Suprapubic skin (tissue), 4 donors: ENCODE results near the gene SPATS2L. TPM values are rescaled to one million over a fixed set of nuclear protein-coding genes. Genes with fewer than 3 reads are reported as not detected.

Source experiments
- DNase-seq, 2 donors: peaks; one replicate each; pipeline ENCODE4 v3.0.0-alpha.2; 2019; ENCODE audit warnings: low spot score in 2 of 2
- H3K27ac ChIP-seq: fragments of 200-600 bp; sonication (generic); one replicate; pipeline ENCODE4 v1.5.1; 2019
- H3K27me3 ChIP-seq: fragments of 200-600 bp; sonication (generic); one replicate; pipeline ENCODE4 v1.5.1; 2019
- H3K36me3 ChIP-seq: fragments of 200-600 bp; sonication (generic); one replicate; pipeline ENCODE4 v1.5.1; 2019
- H3K4me1 ChIP-seq: fragments of 200-600 bp; sonication (generic); one replicate; pipeline ENCODE4 v1.5.1; 2019
- H3K4me3 ChIP-seq: fragments of 200-600 bp; sonication (generic); one replicate; pipeline ENCODE4 v1.5.1; 2019; ENCODE audit warnings: mild to moderate bottlenecking
- H3K9me3 ChIP-seq: fragments of 200-600 bp; sonication (generic); one replicate; pipeline ENCODE4 v1.5.1; 2019
- EP300 ChIP-seq: sonication (generic); formaldehyde crosslinking; IDR thresholded peaks from one replicate; pipeline ENCODE4 v1.6.1; 2017; ENCODE audit warnings: antibody characterized with exemption
- POLR2A ChIP-seq, 2 donors: fragments of 450-650 bp; IDR thresholded peaks; one replicate each; pipeline ENCODE4 v1.6.1; 2017; ENCODE audit warnings: antibody characterized with exemption in 2 of 2, mild to moderate bottlenecking in 2 of 2, moderate library complexity in 2 of 2
- POLR2AphosphoS5 ChIP-seq, 3 donors: sonication (generic); formaldehyde crosslinking; IDR thresholded peaks; one replicate each; pipeline ENCODE4 v1.6.1; 2017; ENCODE audit warnings: antibody characterized with exemption in 3 of 3
- WGBS: methylation state at CpG from one replicate; pipeline ENCODE4 v1.1.5; 2018; 5-methylcytosine and 5-hydroxymethylcytosine counted together
- total RNA-seq, 4 donors: library from RNA; depleted of rRNA; stranded (reverse); fragments of >200 nt; gene quantifications; one replicate each; pipeline ENCODE4 v1.1.0, GENCODE V29; 2016
- TF ChIP-seq, protein P1 (sequence below), 2 donors: fragments of 200-600 bp in 1 of 2; fragments of 450-650 bp in 1 of 2; sonication (generic) in 1 of 2; IDR thresholded peaks; one replicate each; pipeline ENCODE4 v1.5.1; 2016 to 2019; ENCODE audit warnings: antibody characterized with exemption in 2 of 2, mild to moderate bottlenecking in 1 of 2, moderate library complexity in 1 of 2

The SPATS2L gene
- total RNA-seq, 4 donors from 2014 or later = 39.9 to 104 (median 57.7) TPM

DNA sequence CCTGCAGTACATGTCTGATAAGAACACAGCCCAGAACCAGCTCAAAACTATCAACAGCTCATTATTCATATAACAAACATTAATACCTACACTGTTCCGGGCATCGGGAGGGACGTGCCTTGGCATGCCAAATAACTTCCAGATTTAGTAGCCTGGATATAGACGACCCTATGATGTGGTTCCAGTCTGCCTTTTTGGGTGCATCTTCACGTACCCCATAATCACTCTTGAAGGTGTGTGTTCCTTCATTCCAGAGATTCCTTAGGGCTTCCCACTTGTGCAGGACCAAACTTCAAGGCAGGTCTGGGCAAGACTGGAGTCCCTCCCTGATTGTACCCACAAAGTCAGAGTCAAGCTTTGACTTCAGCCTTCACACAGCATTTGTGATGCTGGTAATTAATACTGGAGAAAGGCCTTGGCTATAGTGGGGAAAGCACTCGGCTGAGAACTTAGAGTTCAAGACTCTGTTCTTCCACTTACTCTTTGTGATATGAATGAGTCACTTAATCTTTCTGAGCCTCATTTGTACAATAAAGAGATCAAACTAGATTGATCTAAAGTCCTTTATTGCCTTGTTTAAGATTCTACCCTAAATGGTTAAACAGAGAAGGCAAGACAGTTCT lies 27.7 kb upstream of the SPATS2L start:
- TF ChIP-seq, protein P1, sequence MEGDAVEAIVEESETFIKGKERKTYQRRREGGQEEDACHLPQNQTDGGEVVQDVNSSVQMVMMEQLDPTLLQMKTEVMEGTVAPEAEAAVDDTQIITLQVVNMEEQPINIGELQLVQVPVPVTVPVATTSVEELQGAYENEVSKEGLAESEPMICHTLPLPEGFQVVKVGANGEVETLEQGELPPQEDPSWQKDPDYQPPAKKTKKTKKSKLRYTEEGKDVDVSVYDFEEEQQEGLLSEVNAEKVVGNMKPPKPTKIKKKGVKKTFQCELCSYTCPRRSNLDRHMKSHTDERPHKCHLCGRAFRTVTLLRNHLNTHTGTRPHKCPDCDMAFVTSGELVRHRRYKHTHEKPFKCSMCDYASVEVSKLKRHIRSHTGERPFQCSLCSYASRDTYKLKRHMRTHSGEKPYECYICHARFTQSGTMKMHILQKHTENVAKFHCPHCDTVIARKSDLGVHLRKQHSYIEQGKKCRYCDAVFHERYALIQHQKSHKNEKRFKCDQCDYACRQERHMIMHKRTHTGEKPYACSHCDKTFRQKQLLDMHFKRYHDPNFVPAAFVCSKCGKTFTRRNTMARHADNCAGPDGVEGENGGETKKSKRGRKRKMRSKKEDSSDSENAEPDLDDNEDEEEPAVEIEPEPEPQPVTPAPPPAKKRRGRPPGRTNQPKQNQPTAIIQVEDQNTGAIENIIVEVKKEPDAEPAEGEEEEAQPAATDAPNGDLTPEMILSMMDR (IDR thresholded peaks at IDR 0.05) = no peak
- TF ChIP-seq POLR2AphosphoS5 (IDR thresholded peaks at IDR 0.05) (no peak), EP300 (no peak), POLR2A (IDR thresholded peaks at IDR 0.05) (no peak)

DNA sequence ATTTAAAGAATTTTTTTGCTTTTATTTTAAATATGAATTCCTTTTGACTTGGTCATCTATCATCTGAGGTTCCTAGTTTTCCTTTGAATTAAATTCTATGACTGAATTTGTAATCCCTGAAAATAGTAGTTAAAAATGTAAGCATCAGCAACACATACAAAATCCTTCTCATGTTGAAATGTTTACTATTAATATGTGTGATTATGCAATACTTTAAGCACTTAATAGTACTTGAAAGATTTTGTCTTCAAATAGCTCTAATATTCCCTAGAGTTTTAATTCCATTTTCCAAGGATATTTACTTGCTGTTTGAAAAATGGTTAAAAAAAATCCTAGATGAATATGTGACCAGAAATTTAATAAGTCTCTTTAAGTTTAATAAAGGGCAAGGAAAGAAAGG lies 26.6 kb upstream of the SPATS2L start:
- Histone ChIP-seq H3K4me3 (no peak overlapping the region), H3K9me3 (no peaks in the 10 kb centered on the region), H3K4me1 (no peaks in the 10 kb centered on the region), H3K36me3 (no peaks in the 10 kb centered on the region), H3K27ac (no peak overlapping the region), H3K27me3 (no peaks in the 10 kb centered on the region)
- DNase-seq = no peak
- TF ChIP-seq POLR2AphosphoS5 (IDR thresholded peaks at IDR 0.05) = no peak
- no peak for TF ChIP-seq POLR2A (IDR thresholded peaks at IDR 0.05)
- TF ChIP-seq, protein P1 (IDR thresholded peaks at IDR 0.05) = no peak

More for the DNA sequence above, 27.7 kb upstream of the SPATS2L start:
- DNase-seq = no peak
- Histone ChIP-seq H3K27me3 (no peaks in the 10 kb centered on the region), H3K4me3 (no peak overlapping the region), H3K27ac (no peak overlapping the region), H3K4me1 (no peaks in the 10 kb centered on the region), H3K9me3 (no peaks in the 10 kb centered on the region), H3K36me3 (no peaks in the 10 kb centered on the region)
- WGBS = 55% methylated on average over 6 of the region's 6 CpGs

DNA sequence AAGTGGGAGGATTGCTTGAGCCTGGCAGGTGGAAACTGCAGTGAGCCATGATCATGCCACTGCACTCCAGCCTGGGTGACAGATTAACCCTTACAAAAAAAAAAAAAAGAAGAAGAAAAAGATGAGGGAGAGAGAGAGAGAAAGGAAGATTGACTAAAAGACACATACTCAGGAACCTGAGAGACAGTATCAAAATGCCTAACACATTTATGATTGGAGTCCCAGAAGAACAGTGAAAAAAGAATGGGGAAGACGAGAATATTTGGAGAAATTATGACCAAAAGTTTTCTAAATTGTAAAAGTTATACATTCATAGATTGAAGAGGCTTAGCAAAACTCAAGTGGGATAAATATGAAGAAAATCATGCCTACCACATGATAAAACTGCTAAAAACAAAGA lies 19.9 kb upstream of the SPATS2L start:
- Histone ChIP-seq H3K4me1 (no peaks in the 10 kb centered on the region), H3K27ac (no peak overlapping the region), H3K36me3 (no peaks in the 10 kb centered on the region), H3K9me3 (no peaks in the 10 kb centered on the region), H3K4me3 (no peak overlapping the region), H3K27me3 (no peaks in the 10 kb centered on the region)
- no peak for TF ChIP-seq POLR2A (IDR thresholded peaks at IDR 0.05)
- TF ChIP-seq POLR2AphosphoS5 (IDR thresholded peaks at IDR 0.05) = no peak
- TF ChIP-seq EP300 = no peak
- TF ChIP-seq, protein P1 (IDR thresholded peaks at IDR 0.05) = no peak
- no peak for DNase-seq
- WGBS = 96% methylated on average over 1 of the region's 1 CpG

DNA sequence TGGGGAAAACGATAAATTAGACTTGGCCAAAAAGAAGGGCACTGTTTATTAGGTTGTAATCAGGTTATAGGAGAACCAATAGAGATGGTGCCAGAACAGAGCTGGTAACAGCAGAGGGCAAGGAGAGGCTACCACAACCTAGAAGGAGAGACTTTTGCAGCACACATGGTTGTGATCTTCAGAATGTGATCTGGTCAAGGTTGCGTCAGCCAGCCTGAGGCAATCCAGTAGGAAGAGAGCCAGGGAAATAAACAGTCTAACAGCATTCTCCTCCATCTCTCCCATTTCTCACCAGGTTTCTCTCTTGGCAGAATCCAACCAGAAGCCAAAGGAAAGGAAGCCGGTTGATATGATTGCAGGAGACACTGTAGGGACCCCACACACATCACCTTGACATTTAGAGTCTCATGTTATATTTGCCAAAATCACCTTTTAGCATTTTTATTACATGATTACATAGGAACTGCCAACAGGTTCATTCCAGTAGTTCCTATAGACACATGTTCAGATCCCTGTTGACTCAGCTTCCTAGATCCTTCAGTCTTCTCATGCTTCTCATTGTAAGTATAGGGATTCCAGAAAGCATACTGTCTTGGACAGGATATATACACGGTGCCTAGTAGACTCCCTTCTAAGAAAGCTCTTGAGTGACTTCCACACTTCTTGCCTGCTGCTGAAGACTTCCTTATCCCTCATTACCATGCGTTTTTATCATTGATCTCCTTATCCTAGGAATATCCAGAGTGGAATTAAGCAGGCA lies 17.6 kb upstream of the SPATS2L start:
- Histone ChIP-seq H3K4me3 (no peak overlapping the region), H3K9me3 (no peaks in the 10 kb centered on the region), H3K4me1 (no peaks in the 10 kb centered on the region), H3K36me3 (no peaks in the 10 kb centered on the region), H3K27ac (no peak overlapping the region), H3K27me3 (no peaks in the 10 kb centered on the region)
- DNase-seq = peak in 1 of 2 donors; percentile 66
- TF ChIP-seq POLR2A (IDR thresholded peaks at IDR 0.05) (no peak), POLR2AphosphoS5 (IDR thresholded peaks at IDR 0.05) (no peak), EP300 (no peak)
- TF ChIP-seq, protein P1 (IDR thresholded peaks at IDR 0.05) = no peak
- 53% methylated on average over 5 of the region's 5 CpGs for WGBS

DNA sequence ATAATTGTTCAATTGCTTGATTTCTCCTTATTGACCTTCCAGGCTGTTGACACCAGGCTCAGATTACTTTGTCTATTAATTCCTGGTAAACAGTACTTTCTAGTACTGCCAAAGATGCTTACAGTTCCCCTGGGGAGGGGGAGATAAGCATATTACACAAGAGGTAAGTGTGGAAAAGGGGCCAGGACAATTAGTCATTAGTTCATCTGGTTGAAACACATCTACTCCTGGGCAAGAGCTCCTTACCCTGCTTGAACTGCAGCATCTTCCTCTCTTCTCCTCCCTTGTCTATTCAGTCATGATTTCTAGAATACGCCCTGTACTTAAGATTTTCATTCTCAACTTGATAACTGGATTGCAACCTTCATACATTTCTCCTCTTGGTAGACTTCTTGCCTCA lies 10.4 kb upstream of the SPATS2L start:
- Histone ChIP-seq H3K27ac (no peak overlapping the region), H3K27me3 (no peaks in the 10 kb centered on the region), H3K9me3 (no peaks in the 10 kb centered on the region), H3K36me3 (no peaks in the 10 kb centered on the region), H3K4me3 (no peak overlapping the region), H3K4me1 (peaks cover 6% of the 10 kb centered on the region)
- TF ChIP-seq, protein P1 (IDR thresholded peaks at IDR 0.05) = no peak
- TF ChIP-seq POLR2AphosphoS5 (IDR thresholded peaks at IDR 0.05) (no peak), POLR2A (IDR thresholded peaks at IDR 0.05) (no peak), EP300 (no peak)
- 89% methylated on average over 1 of the region's 1 CpG for WGBS
- no peak for DNase-seq
